ENCODE data around the gene CLIP1. TPM values are rescaled to one million over a fixed set of nuclear protein-coding genes. Genes with fewer than 3 reads are reported as not detected.
A peak's percentile ranks its signal among the peaks of the same experiment; 100 is the strongest.

CLIP1 gene
- total RNA-seq, 3 donors from 2014 or later (not counting 1 experiment from before 2014, with no cell fraction given) = 67.1 to 88.5 (median 69.1) TPM

GRCh38 chr12:122227341-122227740, 195.1 kb downstream of the CLIP1 start:
- Histone ChIP-seq H3K36me3 (ENCODE audit: control insufficient read depth, insufficient read depth, low read length) (peaks cover 31% of the 10 kb centered on the region), H3K4me3 (ENCODE audit: low read length) (peak overlapping the region; percentile 4), H3K9me3 (ENCODE audit: control insufficient read depth, insufficient read depth, low read length) (no peaks in the 10 kb centered on the region), H3K27me3 (ENCODE audit: control insufficient read depth, insufficient read depth, low read length) (no peaks in the 10 kb centered on the region), H3K27ac (ENCODE audit: low read length) (peak overlapping the region; percentile 4), H3K4me1 (ENCODE audit: control insufficient read depth, insufficient read depth, low read length) (peaks cover 32% of the 10 kb centered on the region)
- Mint-ChIP-seq H3K4me3 (peak overlapping the region; percentile 88), H3K4me1 (peaks cover 31 to 42% of the 10 kb centered on the region in 2 donors), H3K27ac (peak overlapping the region; percentile 53 to 84), H3K36me3 (peaks cover 3% of the 10 kb centered on the region), H3K27me3 (ENCODE audit: low read depth in 2 of 2) (no peaks in the 10 kb centered on the region), H3K9me3 (no peaks in the 10 kb centered on the region)
- intact Hi-C loops (cut with micrococcal nuclease) = loop anchor here (2.0 to 5.0 kb wide), 3 partner anchors 39 to 1540 kb away; partner anchors contain the start of genes MLEC, VPS33A and ZCCHC8
- peak; percentile 55 to 89 for DNase-seq
- 30% methylated on average over 17 of the region's 17 CpGs for WGBS (ENCODE audit: insufficient coverage)
- TF ChIP-seq CTCF (IDR thresholded peaks at IDR 0.05) = no peak
- peak in 2 of 3 donors; percentile 2 to 27 for ATAC-seq

DNA sequence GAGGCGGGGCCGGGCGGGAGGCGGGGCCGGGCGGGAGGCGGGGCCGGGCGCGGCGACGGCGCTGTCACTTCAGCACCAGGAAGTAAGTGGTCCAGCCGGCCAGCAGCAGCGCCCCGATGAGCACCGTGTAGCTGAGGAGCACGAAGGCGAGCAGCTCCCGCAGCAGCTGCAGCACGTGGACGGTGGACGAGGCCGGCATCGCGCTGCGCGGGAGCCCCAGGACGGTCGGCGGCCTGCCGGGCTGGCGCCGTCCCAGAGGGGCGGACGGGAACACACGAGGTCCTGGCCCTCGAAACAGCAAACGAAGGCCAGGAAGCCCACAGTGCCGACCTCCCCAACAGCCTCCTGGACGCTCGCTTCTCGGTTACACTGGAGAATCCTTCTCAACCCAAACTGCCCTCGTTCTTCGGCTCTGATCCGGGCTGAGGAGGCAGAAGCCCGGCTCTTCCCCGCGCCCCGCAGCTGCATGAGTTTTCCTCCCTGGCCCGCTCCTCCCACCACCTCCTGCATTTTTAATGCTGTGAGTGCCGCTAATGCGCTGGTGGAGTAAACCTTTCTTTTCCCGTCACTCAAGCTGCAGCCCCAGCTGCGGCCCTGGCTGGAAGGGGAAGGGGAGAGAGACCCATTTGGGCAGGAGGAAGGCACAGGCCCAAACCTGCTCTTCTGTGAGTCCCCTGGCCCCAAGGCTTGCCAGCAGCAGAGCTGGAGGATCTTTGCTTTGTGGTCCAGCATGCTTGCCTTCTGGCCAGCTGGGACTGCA, 195.9 kb downstream of the CLIP1 start:
- Histone ChIP-seq H3K4me1 (ENCODE audit: control insufficient read depth, insufficient read depth, low read length) (peaks cover 32% of the 10 kb centered on the region), H3K36me3 (ENCODE audit: control insufficient read depth, insufficient read depth, low read length) (peaks cover 32% of the 10 kb centered on the region), H3K27me3 (ENCODE audit: control insufficient read depth, insufficient read depth, low read length) (no peaks in the 10 kb centered on the region), H3K4me3 (ENCODE audit: low read length) (peak overlapping the region; percentile 25), H3K9me3 (ENCODE audit: control insufficient read depth, insufficient read depth, low read length) (no peaks in the 10 kb centered on the region), H3K27ac (ENCODE audit: low read length) (peak overlapping the region; percentile 9)
- no peak for ATAC-seq
- 10% methylated on average over 55 of the region's 55 CpGs for WGBS (ENCODE audit: insufficient coverage)
- Mint-ChIP-seq H3K9me3 (no peaks in the 10 kb centered on the region), H3K27me3 (ENCODE audit: low read depth in 2 of 2) (no peaks in the 10 kb centered on the region), H3K36me3 (no peaks in the 10 kb centered on the region), H3K27ac (peak overlapping the region; percentile 84 to 99), H3K4me1 (peaks cover 37 to 42% of the 10 kb centered on the region in 2 donors), H3K4me3 (peak overlapping the region; percentile 88)
- TF ChIP-seq CTCF (IDR thresholded peaks at IDR 0.05) = no peak
- DNase-seq = peak in 1 of 2 donors; percentile 20
- intact Hi-C loops (cut with micrococcal nuclease) = loop anchor here (2.0 to 5.0 kb wide), 3 partner anchors 40 to 1539 kb away; partner anchors contain the start of genes MLEC, VPS33A and ZCCHC8

GRCh38 chr12:122225683-122226365, 196.6 kb downstream of the CLIP1 start, which contains the start of gene DIABLO:
Gene DIABLO (minus strand): TSS chr12:122226052. CDS start chr12:122226014, 38 bp downstream.
- Mint-ChIP-seq H3K9me3 (no peaks in the 10 kb centered on the region), H3K27ac (peak within 1 kb of the TSS; percentile 93 to 99), H3K4me3 (peak within 1 kb of the TSS; percentile 93), H3K36me3 (no peaks in the 10 kb centered on the region), H3K27me3 (ENCODE audit: low read depth in 2 of 2) (no peaks in the 10 kb centered on the region), H3K4me1 (peaks cover 39 to 42% of the 10 kb centered on the region in 2 donors)
- Histone ChIP-seq H3K27me3 (ENCODE audit: control insufficient read depth, insufficient read depth, low read length) (no peaks in the 10 kb centered on the region), H3K9me3 (ENCODE audit: control insufficient read depth, insufficient read depth, low read length) (no peaks in the 10 kb centered on the region), H3K4me3 (ENCODE audit: low read length) (peak within 1 kb of the TSS; percentile 93), H3K27ac (ENCODE audit: low read length) (peak within 1 kb of the TSS; percentile 97), H3K36me3 (ENCODE audit: control insufficient read depth, insufficient read depth, low read length) (peaks cover 31% of the 10 kb centered on the region), H3K4me1 (ENCODE audit: control insufficient read depth, insufficient read depth, low read length) (peaks cover 32% of the 10 kb centered on the region)
- ATAC-seq (peak; percentile 86 to 96 (median 89)), DNase-seq (peak; percentile 99 to 100)
- TF ChIP-seq CTCF (IDR thresholded peaks at IDR 0.05) = no peak
- WGBS (ENCODE audit: insufficient coverage) = under 1% methylated on average over 74 of the region's 74 CpGs
- intact Hi-C loops (cut with micrococcal nuclease) = loop anchor here (2.0 to 5.0 kb wide), 3 partner anchors 41 to 1539 kb away; partner anchors contain the start of genes MLEC, VPS33A and ZCCHC8

Other genes starting within 250 kb of the CLIP1 start
- gene IL31, start 248.4 kb downstream of the CLIP1 start, total RNA-seq = not detected
- 10 to 100 TPM in 1 of 3 donors, 1 to 10 TPM in 2; 5.0 to 18.5 (median 8.5) TPM for gene LRRC43, start 239.5 kb downstream of the CLIP1 start, total RNA-seq
- gene B3GNT4, start 219.0 kb downstream of the CLIP1 start, total RNA-seq = under 1 TPM; 0.25 to 0.68 (median 0.34) TPM
- 100 to 1,000 TPM in 2 of 3 donors, 10 to 100 TPM in 1; 84.8 to 102 (median 101) TPM for gene DIABLO, start 196.6 kb downstream of the CLIP1 start, total RNA-seq
- gene VPS33A, start 156.2 kb downstream of the CLIP1 start, total RNA-seq = 10 to 100 TPM; 19.2 to 26.3 (median 24.1) TPM
- gene ZCCHC8, start 78.3 kb upstream of the CLIP1 start, total RNA-seq = 10 to 100 TPM; 57.7 to 71.6 (median 66.6) TPM
- 100 to 1,000 TPM; 252 to 310 (median 266) TPM for gene RSRC2, start 104.3 kb upstream of the CLIP1 start, total RNA-seq
- gene KNTC1, start 104.6 kb upstream of the CLIP1 start, total RNA-seq = 10 to 100 TPM; 31.3 to 33.8 (median 33.2) TPM